ENCODE results near the gene RFTN1.

RFTN1 gene

GRCh38 chr3:16309558-16309957, 203.9 kb downstream of the RFTN1 start:
- DNase-seq (ENCODE audit: low read depth in 2 of 2, low spot score in 1 of 2): no peak

GRCh38 chr3:16308727-16309126, 204.8 kb downstream of the RFTN1 start:
- no peak for DNase-seq (ENCODE audit: low read depth in 2 of 2, low spot score in 1 of 2)

- DNase-seq (ENCODE audit: low read depth in 2 of 2, low spot score in 1 of 2): no peak
Measured at GRCh38 chr3:16307832-16308531, 205.5 kb downstream of the RFTN1 start.

GRCh38 chr3:16305111-16305541, 208.4 kb downstream of the RFTN1 start:
- DNase-seq (ENCODE audit: low read depth in 2 of 2, low spot score in 1 of 2): no peak

- DNase-seq (ENCODE audit: low read depth in 2 of 2, low spot score in 1 of 2): no peak
Measured at GRCh38 chr3:16304061-16305010, 209.2 kb downstream of the RFTN1 start.

- no peak for DNase-seq (ENCODE audit: low read depth in 2 of 2, low spot score in 1 of 2)
Measured at GRCh38 chr3:16303037-16303575, 210.4 kb downstream of the RFTN1 start.

- DNase-seq (ENCODE audit: low read depth in 2 of 2, low spot score in 1 of 2): no peak
Measured at GRCh38 chr3:16302082-16302631, 211.3 kb downstream of the RFTN1 start.

GRCh38 chr3:16301507-16301906, 212.0 kb downstream of the RFTN1 start:
- DNase-seq (ENCODE audit: low read depth in 2 of 2, low spot score in 1 of 2): no peak

GRCh38 chr3:16300881-16301359, 212.6 kb downstream of the RFTN1 start:
- no peak for DNase-seq (ENCODE audit: low read depth in 2 of 2, low spot score in 1 of 2)

GRCh38 chr3:16300307-16300706, 213.2 kb downstream of the RFTN1 start:
- DNase-seq (ENCODE audit: low read depth in 2 of 2, low spot score in 1 of 2): no peak

GRCh38 chr3:16299746-16300145, 213.8 kb downstream of the RFTN1 start:
- no peak for DNase-seq (ENCODE audit: low read depth in 2 of 2, low spot score in 1 of 2)

- DNase-seq (ENCODE audit: low read depth in 2 of 2, low spot score in 1 of 2): no peak
Measured at GRCh38 chr3:16298891-16299290, 214.6 kb downstream of the RFTN1 start.

GRCh38 chr3:16297997-16298885, 215.3 kb downstream of the RFTN1 start:
- no peak for DNase-seq (ENCODE audit: low read depth in 2 of 2, low spot score in 1 of 2)

- DNase-seq (ENCODE audit: low read depth in 2 of 2, low spot score in 1 of 2): no peak
Measured at GRCh38 chr3:16295298-16295890, 218.1 kb downstream of the RFTN1 start.

- no peak for DNase-seq (ENCODE audit: low read depth in 2 of 2, low spot score in 1 of 2)
Measured at GRCh38 chr3:16294844-16295243, 218.7 kb downstream of the RFTN1 start.

- DNase-seq (ENCODE audit: low read depth in 2 of 2, low spot score in 1 of 2): no peak
Measured at GRCh38 chr3:16290827-16291196, 222.7 kb downstream of the RFTN1 start.

- peak in 1 of 2 donors; percentile 32 for DNase-seq (ENCODE audit: low read depth in 2 of 2, low spot score in 1 of 2)
Measured at GRCh38 chr3:16290007-16290826, 223.3 kb downstream of the RFTN1 start.

- no peak for DNase-seq (ENCODE audit: low read depth in 2 of 2, low spot score in 1 of 2)
Measured at GRCh38 chr3:16289144-16289889, 224.2 kb downstream of the RFTN1 start.

- DNase-seq (ENCODE audit: low read depth in 2 of 2, low spot score in 1 of 2): no peak
Measured at GRCh38 chr3:16288664-16289063, 224.8 kb downstream of the RFTN1 start.
